CD14-positive monocyte (primary cell): ENCODE results near the gene ACSF3. TPM values are rescaled to one million over a fixed set of nuclear protein-coding genes. Genes with fewer than 3 reads are reported as not detected.
"Not testable (repeated sequence)": the region's sequence is repeated elsewhere in the genome, so short reads cannot be mapped to it uniquely, and the experiment has no call there.

ENCODE experiments used
- DNase-seq, 3 donors: peaks; one replicate each; pipeline ENCODE4 v3.0.0-alpha.2; 2011 to 2022
- H2AFZ ChIP-seq: 2 replicates; pipeline ENCODE4 v1.6.0; 2012; ENCODE audit warnings: mild to moderate bottlenecking, low read depth, low read length, inconsistent platforms; ENCODE audit not compliant: insufficient read depth, poor library complexity, severe bottlenecking
- H3K27ac ChIP-seq, 2 donors: 1 replicate in 1 of 2; 2 replicates in 1 of 2; pipeline ENCODE4 v1.5.1; 2012 to 2013; ENCODE audit warnings: low read length in 2 of 2, control low read depth in 1 of 2, inconsistent platforms in 1 of 2, low read depth in 1 of 2, mild to moderate bottlenecking in 1 of 2
- H3K27me3 ChIP-seq, 2 donors: one replicate each; pipeline versions ENCODE4 v1.6.0 to v1.6.1; 2011 to 2013; ENCODE audit warnings: low read length in 2 of 2; ENCODE audit not compliant: control insufficient read depth in 2 of 2, insufficient read depth in 2 of 2
- H3K36me3 ChIP-seq, 2 donors: replicated peaks in 1 of 2; 1 replicate in 1 of 2; 2 replicates in 1 of 2; pipeline versions ENCODE4 v1.5.1 to v1.6.1; 2012 to 2013; ENCODE audit warnings: low read length in 2 of 2, control low read depth in 1 of 2, inconsistent platforms in 1 of 2, mild to moderate bottlenecking in 1 of 2; ENCODE audit not compliant: insufficient read depth in 2 of 2, control insufficient read depth in 1 of 2
- H3K4me1 ChIP-seq, 2 donors: 1 replicate in 1 of 2; 2 replicates in 1 of 2; pipeline versions ENCODE4 v1.5.1 to v1.6.1; 2012 to 2013; ENCODE audit warnings: low read length in 2 of 2, control low read depth in 1 of 2, inconsistent platforms in 1 of 2, mild to moderate bottlenecking in 1 of 2, moderate library complexity in 1 of 2; ENCODE audit not compliant: insufficient read depth in 2 of 2, control insufficient read depth in 1 of 2
- H3K4me2 ChIP-seq: replicated peaks from 2 replicates; pipeline ENCODE3; 2012; ENCODE audit warnings: low read length, moderate library complexity, mild to moderate bottlenecking; ENCODE audit not compliant: poor library complexity, severe bottlenecking; ENCODE audit errors: extremely low read depth
- H3K4me3 ChIP-seq, 3 experiments: fragments of 200-600 bp in 1 of 3; sonication (generic) in 1 of 3; replicated peaks in 1 of 3; 1 replicate in 2 of 3; 2 replicates in 1 of 3; pipeline ENCODE4 v1.5.1; 2011 to 2013; ENCODE audit warnings: low read length in 3 of 3, mild to moderate bottlenecking in 3 of 3, control low read depth in 2 of 3, low read depth in 2 of 3, inconsistent platforms in 1 of 3, moderate library complexity in 1 of 3
- H3K79me2 ChIP-seq: 2 replicates; pipeline ENCODE4 v1.6.0; 2012; ENCODE audit warnings: mild to moderate bottlenecking, control low read depth, inconsistent platforms, low read length, moderate library complexity; ENCODE audit not compliant: insufficient read depth
- H3K9ac ChIP-seq: 2 replicates; pipeline ENCODE4 v1.6.0; 2017; ENCODE audit warnings: low read length, mild to moderate bottlenecking; ENCODE audit not compliant: insufficient read depth, poor library complexity, severe bottlenecking
- H3K9me3 ChIP-seq, 2 donors: replicated peaks in 1 of 2; 1 replicate in 1 of 2; 2 replicates in 1 of 2; pipeline versions ENCODE4 v1.5.1 to v1.6.1; 2012 to 2013; ENCODE audit warnings: low read length in 2 of 2, control low read depth in 1 of 2; ENCODE audit not compliant: control insufficient read depth in 1 of 2, insufficient read depth in 1 of 2
- H4K20me1 ChIP-seq: 2 replicates; pipeline ENCODE4 v1.6.0; 2012; ENCODE audit warnings: mild to moderate bottlenecking, low read length, control low read depth, moderate library complexity; ENCODE audit not compliant: insufficient read depth
- H3K27ac Mint-ChIP-seq, 7 donors: one replicate each; pipeline ENCODE4 v1.8.0; 2020; ENCODE audit warnings: mild to moderate bottlenecking in 7 of 7, mixed read lengths in 7 of 7, moderate library complexity in 6 of 7, inconsistent platforms in 2 of 7
- H3K27me3 Mint-ChIP-seq, 3 donors: one replicate each; pipeline ENCODE4 v1.8.0; 2021 to 2022; ENCODE audit warnings: low read depth in 3 of 3, mild to moderate bottlenecking in 3 of 3, mixed read lengths in 3 of 3, moderate library complexity in 3 of 3, inconsistent platforms in 1 of 3
- H3K36me3 Mint-ChIP-seq, 2 donors: one replicate each; pipeline ENCODE4 v1.8.0; 2020; ENCODE audit warnings: mixed read lengths in 2 of 2, inconsistent platforms in 1 of 2, mild to moderate bottlenecking in 1 of 2
- H3K4me1 Mint-ChIP-seq: one replicate; pipeline ENCODE4 v1.8.0; 2020; ENCODE audit warnings: mild to moderate bottlenecking, mixed read lengths
- H3K4me3 Mint-ChIP-seq, 2 donors: one replicate each; pipeline ENCODE4 v1.8.0; 2020; ENCODE audit warnings: mild to moderate bottlenecking in 2 of 2, mixed read lengths in 2 of 2, moderate library complexity in 1 of 2
- H3K9me3 Mint-ChIP-seq, 7 donors: one replicate each; pipeline ENCODE4 v1.8.0; 2020 to 2022; ENCODE audit warnings: mixed read lengths in 7 of 7, mild to moderate bottlenecking in 6 of 7, moderate library complexity in 6 of 7, inconsistent platforms in 2 of 7
- WGBS: methylation state at CpG from one replicate; pipeline ENCODE4 v1.1.5; 2013; ENCODE audit warnings: missing lambda C conversion rate; ENCODE audit not compliant: insufficient coverage; 5-methylcytosine and 5-hydroxymethylcytosine counted together
- intact Hi-C, 2 donors: fragments of 100-400 bp; cut with micrococcal nuclease; formaldehyde crosslinking; loops; one replicate each; pipeline versions ENCODE4 v1.15.0 to v1.15.1; 2023
- polyA plus RNA-seq, 3 donors: library from polyadenylated mRNA; depleted of rRNA in 1 of 3; unstranded in 2 of 3; stranded (reverse) in 1 of 3; fragments of 300-500 nt in 2 of 3; fragments of >200 nt in 1 of 3; fragmentation: Illumina TruSeq in 2 of 3; gene quantifications; 1 replicate in 2 of 3; 2 replicates in 1 of 3; pipeline ENCODE4 v1.2.3, GENCODE V29; 2012 to 2021
- TF ChIP-seq, protein P1 (sequence below): fragments of 200-600 bp; IDR thresholded peaks from one replicate; pipeline ENCODE4 v1.8.0; 2022; ENCODE audit warnings: antibody characterized with exemption, mild to moderate bottlenecking

Gene ACSF3
- polyA plus RNA-seq, 3 donors = 23.5 to 26.7 (median 26.4) TPM

GRCh38 chr16:89191033-89191900 lies 97.6 kb downstream of the ACSF3 start:
- WGBS = 84% methylated on average over 37 of the region's 44 CpGs

DNA sequence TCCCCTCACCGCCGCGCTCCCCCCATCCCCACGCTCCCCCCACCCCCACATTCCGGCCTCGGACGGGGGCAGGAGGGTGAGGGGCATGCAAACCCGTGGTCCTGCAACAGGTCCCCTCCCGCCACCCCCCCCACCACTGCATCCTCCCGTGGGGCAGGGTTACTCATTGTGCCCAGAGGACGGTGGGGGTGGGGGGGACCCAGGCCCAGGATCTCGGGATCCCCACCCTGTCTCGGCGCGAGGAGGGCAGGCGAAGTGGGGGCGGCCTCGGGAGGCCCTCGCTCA lies 98.2 kb downstream of the ACSF3 start:
- no peak overlapping the region for H3K27ac ChIP-seq
- 9% methylated on average over 8 of the region's 19 CpGs for WGBS
- H3K9ac ChIP-seq = no peak overlapping the region
- no peaks in the 10 kb centered on the region for H3K79me2 ChIP-seq
- H3K27me3 ChIP-seq = peaks cover 0 to 16% of the 10 kb centered on the region in 2 donors
- H2AFZ ChIP-seq = peak overlapping the region; percentile 61
- H3K9me3 ChIP-seq = no peaks in the 10 kb centered on the region
- H3K4me3 ChIP-seq = peak overlapping the region in 1 of 3 experiments; percentile 56
- H4K20me1 ChIP-seq = no peaks in the 10 kb centered on the region
- DNase-seq = no peak
- Mint-ChIP-seq H3K27me3 (peaks cover 17 to 29% (median 24%) of the 10 kb centered on the region in 3 donors), H3K9me3 (peaks cover 0 to 4% (median 0%) of the 10 kb centered on the region in 7 donors), H3K36me3 (no peaks in the 10 kb centered on the region), H3K27ac (no peak overlapping the region), H3K4me3 (no peak overlapping the region), H3K4me1 (no peaks in the 10 kb centered on the region)
- peak overlapping the region; percentile 69 for H3K4me2 ChIP-seq
- H3K36me3 ChIP-seq = no peaks in the 10 kb centered on the region
- H3K4me1 ChIP-seq = peaks cover 5 to 8% of the 10 kb centered on the region in 2 donors
- TF ChIP-seq, protein P1, sequence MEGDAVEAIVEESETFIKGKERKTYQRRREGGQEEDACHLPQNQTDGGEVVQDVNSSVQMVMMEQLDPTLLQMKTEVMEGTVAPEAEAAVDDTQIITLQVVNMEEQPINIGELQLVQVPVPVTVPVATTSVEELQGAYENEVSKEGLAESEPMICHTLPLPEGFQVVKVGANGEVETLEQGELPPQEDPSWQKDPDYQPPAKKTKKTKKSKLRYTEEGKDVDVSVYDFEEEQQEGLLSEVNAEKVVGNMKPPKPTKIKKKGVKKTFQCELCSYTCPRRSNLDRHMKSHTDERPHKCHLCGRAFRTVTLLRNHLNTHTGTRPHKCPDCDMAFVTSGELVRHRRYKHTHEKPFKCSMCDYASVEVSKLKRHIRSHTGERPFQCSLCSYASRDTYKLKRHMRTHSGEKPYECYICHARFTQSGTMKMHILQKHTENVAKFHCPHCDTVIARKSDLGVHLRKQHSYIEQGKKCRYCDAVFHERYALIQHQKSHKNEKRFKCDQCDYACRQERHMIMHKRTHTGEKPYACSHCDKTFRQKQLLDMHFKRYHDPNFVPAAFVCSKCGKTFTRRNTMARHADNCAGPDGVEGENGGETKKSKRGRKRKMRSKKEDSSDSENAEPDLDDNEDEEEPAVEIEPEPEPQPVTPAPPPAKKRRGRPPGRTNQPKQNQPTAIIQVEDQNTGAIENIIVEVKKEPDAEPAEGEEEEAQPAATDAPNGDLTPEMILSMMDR = no peak
- intact Hi-C loops = loop anchor here (2.0 to 10.0 kb wide), 4 partner anchors 21 to 740 kb away; partner anchors contain the start of genes CDH15 (in 1 of the 2) and ZFPM1 (in 1 of the 2)

More at GRCh38 chr16:89191033-89191900, 97.6 kb downstream of the ACSF3 start:
- Mint-ChIP-seq H3K27me3 (peaks cover 17 to 27% (median 24%) of the 10 kb centered on the region in 3 donors), H3K4me3 (peak overlapping the region in 1 of 2 donors; percentile 40), H3K27ac (peak overlapping the region in 1 of 7 donors; percentile 20), H3K4me1 (no peaks in the 10 kb centered on the region), H3K36me3 (no peaks in the 10 kb centered on the region), H3K9me3 (peaks cover 0 to 4% (median 0%) of the 10 kb centered on the region in 7 donors)
- H2AFZ ChIP-seq = no peak overlapping the region
- peak in 1 of 3 donors; percentile 8 for DNase-seq
- H3K36me3 ChIP-seq = no peaks in the 10 kb centered on the region
- no peak overlapping the region for H3K4me2 ChIP-seq
- no peaks in the 10 kb centered on the region for H3K9me3 ChIP-seq
- no peak overlapping the region for H3K27ac ChIP-seq
- peaks cover 0 to 16% of the 10 kb centered on the region in 2 donors for H3K27me3 ChIP-seq
- intact Hi-C loops = loop anchor here (5.0 to 10.0 kb wide), 2 partner anchors 86 to 739 kb away; partner anchors contain the start of gene ZFPM1 (in 1 of the 2)
- TF ChIP-seq, protein P1 = no peak
- peaks cover 5 to 8% of the 10 kb centered on the region in 2 donors for H3K4me1 ChIP-seq
- H3K79me2 ChIP-seq = no peaks in the 10 kb centered on the region
- no peak overlapping the region for H3K9ac ChIP-seq
- no peak overlapping the region for H3K4me3 ChIP-seq
- H4K20me1 ChIP-seq = no peaks in the 10 kb centered on the region

DNA sequence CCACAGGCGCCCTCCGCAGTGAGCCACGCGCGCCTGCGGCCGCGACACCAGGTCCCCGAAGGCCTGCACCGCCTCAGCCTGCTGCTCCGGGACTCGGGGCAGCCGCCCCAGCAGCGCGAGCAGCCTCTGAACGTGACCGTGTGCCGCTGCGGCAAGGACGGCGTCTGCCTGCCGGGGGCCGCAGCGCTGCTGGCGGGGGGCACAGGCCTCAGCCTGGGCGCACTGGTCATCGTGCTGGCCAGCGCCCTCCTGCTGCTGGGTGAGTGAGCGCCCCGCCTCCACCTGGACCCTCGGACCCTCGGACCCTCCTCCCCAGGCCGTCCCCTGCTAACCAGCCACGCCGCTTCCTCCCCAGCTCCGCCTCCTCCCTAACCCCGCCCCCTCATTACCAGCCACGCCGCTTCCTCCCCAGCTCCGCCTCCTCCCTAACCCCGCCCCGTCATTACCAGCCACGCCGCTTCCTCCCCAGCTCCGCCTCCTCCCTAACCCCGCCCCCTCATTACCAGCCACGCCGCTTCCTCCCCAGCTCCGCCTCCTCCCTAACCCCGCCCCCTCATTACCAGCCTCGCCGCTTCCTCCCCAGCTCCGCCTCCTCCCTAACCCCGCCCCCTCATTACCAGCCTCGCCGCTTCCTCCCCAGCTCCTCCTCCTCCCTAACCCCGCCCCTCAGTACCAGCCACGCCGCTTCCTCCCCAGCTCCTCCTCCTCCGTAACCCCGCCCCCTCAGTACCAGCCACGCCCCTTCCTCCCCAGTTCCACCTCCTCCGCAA lies 98.7 kb downstream of the ACSF3 start:
- intact Hi-C loops = loop anchor here (2.0 to 10.0 kb wide), 4 partner anchors 22 to 740 kb away; partner anchors contain the start of genes CDH15 (in 1 of the 2) and ZFPM1 (in 1 of the 2)
- H3K4me1 Mint-ChIP-seq, H3K27ac ChIP-seq, H3K36me3 Mint-ChIP-seq, H3K9me3 Mint-ChIP-seq, H3K4me1 ChIP-seq, H3K9ac ChIP-seq, H3K79me2 ChIP-seq, H3K9me3 ChIP-seq, H3K27ac Mint-ChIP-seq, H3K4me3 Mint-ChIP-seq, H3K36me3 ChIP-seq, H4K20me1 ChIP-seq: not testable (repeated sequence)
- H3K27me3 Mint-ChIP-seq = peaks cover 17 to 30% (median 24%) of the 10 kb centered on the region in 3 donors
- H2AFZ ChIP-seq = peak overlapping the region; percentile 61
- DNase-seq = peak; percentile 65 to 90 (median 87)
- 13% methylated on average over 51 of the region's 63 CpGs for WGBS
- peak overlapping the region in 1 of 3 experiments; percentile 56 for H3K4me3 ChIP-seq
- peaks cover 0 to 16% of the 10 kb centered on the region in 2 donors for H3K27me3 ChIP-seq
- H3K4me2 ChIP-seq = peak overlapping the region; percentile 69
